A549 (cell line): ENCODE data around the gene MAN2C1. TPM values are rescaled to one million over a fixed set of nuclear protein-coding genes. Genes with fewer than 3 reads are reported as not detected.
"Not testable (repeated sequence)": the region's sequence is repeated elsewhere in the genome, so short reads cannot be mapped to it uniquely, and the experiment has no call there.

Experiments used
- ATAC-seq, 2 experiments: fragments of 200-7000 bp in 1 of 2; fragments of >200 bp in 1 of 2; cut with Nextera tagmentation in 1 of 2; cut with Tn5 transposase in 1 of 2; 3 replicates each; pipeline versions ENCODE4 v1.8.0 to v1.9.1; 2018 to 2020; ENCODE audit warnings: mild to moderate bottlenecking in 1 of 2, moderate library complexity in 1 of 2
- CTCF ChIA-PET: fragments of 300-600 bp; sonication (Branson Sonifier 250); formaldehyde crosslinking; extraction: SDS; loops from one replicate; lab custom pipeline; 2021; ENCODE audit warnings: antibody characterized with exemption, inconsistent platforms; lab: Yijun Ruan, JAX
- POLR2A ChIA-PET: fragments of 350-600 bp; formaldehyde crosslinking; extraction: SDS; loops from one replicate; lab custom pipeline; 2021; ENCODE audit warnings: antibody characterized with exemption, inconsistent platforms; lab: Yijun Ruan, JAX
- DNase-seq, 2 experiments: peaks; one replicate each; pipeline versions ENCODE4 v3.0.0 to v3.0.0-alpha.2; 2011 to 2016; ENCODE audit warnings: low read depth in 1 of 2, low spot score in 1 of 2
- FAIRE-seq: peaks from 2 replicates; lab custom pipeline; 2011; peaks lifted over from hg19 to GRCh38; lab: Jason Lieb, UNC
- H3K27ac ChIP-seq, 2 experiments: fragments of >200 bp; sonication (Bioruptor Twin); formaldehyde crosslinking; 3 replicates each; pipeline ENCODE4 v1.5.1; 2016 to 2017
- H3K4me1 ChIP-seq: fragments of >200 bp; sonication (Bioruptor Twin); formaldehyde crosslinking; 3 replicates; pipeline ENCODE4 v1.6.1; 2016
- H3K4me2 ChIP-seq: fragments of >200 bp; sonication (Bioruptor Twin); formaldehyde crosslinking; 3 replicates; pipeline ENCODE4 v1.6.1; 2016
- H3K4me3 ChIP-seq: fragments of >200 bp; sonication (Bioruptor Twin); formaldehyde crosslinking; 3 replicates; pipeline ENCODE4 v1.5.1; 2016
- H3K9me3 ChIP-seq: fragments of >200 bp; sonication (Bioruptor Twin); formaldehyde crosslinking; 3 replicates; pipeline ENCODE4 v1.6.1; 2016
- BCL3 ChIP-seq: fragments of >200 bp; sonication (Bioruptor Twin); formaldehyde crosslinking; IDR thresholded peaks from 3 replicates; pipeline ENCODE4 v1.6.1; 2016
- BHLHE40 ChIP-seq: IDR thresholded peaks from 2 replicates; pipeline ENCODE4 v1.6.1; 2012; ENCODE audit warnings: low read depth, low read length, inconsistent platforms
- CBX8 ChIP-seq: fragments of 200-600 bp; sonication (generic); IDR thresholded peaks from 2 replicates; pipeline ENCODE4 v1.6.1; 2016
- CHD2 ChIP-seq: fragments of 150-350 bp; IDR thresholded peaks from 2 replicates; pipeline ENCODE4 v1.6.1; 2014; ENCODE audit warnings: low read length; ENCODE audit not compliant: partially characterized antibody
- CHD4 ChIP-seq: fragments of 200-600 bp; sonication (generic); IDR thresholded peaks from 2 replicates; pipeline ENCODE4 v1.6.1; 2016; ENCODE audit warnings: antibody characterized with exemption, mild to moderate bottlenecking, borderline replicate concordance
- FOSL2 ChIP-seq, 2 experiments: fragments of 450-650 bp in 1 of 2; fragments of >200 bp in 1 of 2; sonication (Bioruptor Twin) in 1 of 2; formaldehyde crosslinking; IDR thresholded peaks; 2 replicates each; pipeline versions ENCODE4 v1.5.0 to v1.6.1; 2016 to 2020; ENCODE audit warnings: mild to moderate bottlenecking in 1 of 2, moderate library complexity in 1 of 2
- GATA3 ChIP-seq: IDR thresholded peaks from 2 replicates; pipeline ENCODE4 v1.6.1; 2012; ENCODE audit warnings: borderline replicate concordance
- HEYL ChIP-seq: fragments of 250-450 bp; sonication (Bioruptor Pico); IDR thresholded peaks from 2 replicates; pipeline ENCODE4 v1.8.0; 2021; ENCODE audit warnings: mild to moderate bottlenecking, moderate library complexity
- HOXA7 ChIP-seq: fragments of 250-450 bp; sonication (Bioruptor Pico); IDR thresholded peaks from 2 replicates; pipeline ENCODE4 v1.5.0; 2020; ENCODE audit warnings: mild to moderate bottlenecking, moderate library complexity
- KDM1A ChIP-seq: fragments of 200-600 bp; sonication (generic); IDR thresholded peaks from 2 replicates; pipeline ENCODE4 v1.6.1; 2016; ENCODE audit warnings: low read depth, mild to moderate bottlenecking
- MAFK ChIP-seq: fragments of 450-650 bp; IDR thresholded peaks from 2 replicates; pipeline ENCODE4 v1.6.1; 2014; ENCODE audit not compliant: partially characterized antibody
- MYC ChIP-seq: IDR thresholded peaks from 2 replicates; pipeline ENCODE4 v1.6.1; 2012; ENCODE audit warnings: mild to moderate bottlenecking, inconsistent platforms, low read length, improper control_type of control experiment, borderline replicate concordance
- NR3C1 ChIP-seq: fragments of >200 bp; sonication (Bioruptor Twin); formaldehyde crosslinking; IDR thresholded peaks from 3 replicates; pipeline ENCODE4 v1.6.1; 2017
- PBX3 ChIP-seq: IDR thresholded peaks from 2 replicates; pipeline ENCODE4 v1.6.1; 2012
- PHF8 ChIP-seq: fragments of 200-600 bp; sonication (generic); IDR thresholded peaks from 2 replicates; pipeline ENCODE4 v1.6.1; 2016; ENCODE audit warnings: low read depth, mild to moderate bottlenecking, antibody characterized with exemption, moderate library complexity, borderline replicate concordance
- RNF2 ChIP-seq: fragments of 200-600 bp; sonication (generic); IDR thresholded peaks from 2 replicates; pipeline ENCODE4 v1.6.1; 2016; ENCODE audit warnings: low read depth, mild to moderate bottlenecking, antibody characterized with exemption, moderate library complexity, borderline replicate concordance
- SMC3 ChIP-seq: fragments of >200 bp; sonication (Bioruptor Twin); formaldehyde crosslinking; IDR thresholded peaks from 3 replicates; pipeline ENCODE4 v1.6.1; 2018; ENCODE audit warnings: inconsistent platforms
- TFCP2L1 ChIP-seq: fragments of 250-450 bp; sonication (Bioruptor Pico); IDR thresholded peaks from 2 replicates; pipeline ENCODE4 v1.5.0; 2021; ENCODE audit warnings: mild to moderate bottlenecking
- ZFP36 ChIP-seq: fragments of 450-650 bp; IDR thresholded peaks from 2 replicates; pipeline ENCODE4 v1.6.1; 2014; ENCODE audit warnings: borderline replicate concordance; ENCODE audit not compliant: partially characterized antibody
- WGBS: methylation state at CpG from one replicate; pipeline ENCODE4 v1.1.6; 2017; ENCODE audit errors: missing lambda C conversion rate; 5-methylcytosine and 5-hydroxymethylcytosine counted together
- polyA plus RNA-seq, 4 experiments: library from polyadenylated mRNA; depleted of rRNA in 3 of 4; stranded (reverse); fragments of >200 nt; fragmentation: RNase III in 1 of 4; extraction: RNeasy Plus Mini Kit Qiagen cat#74134 plus additional on column Dnase treatment in 1 of 4; gene quantifications; 2 replicates in 3 of 4; 3 replicates in 1 of 4; pipeline ENCODE4 v1.2.3, GENCODE V29; 2011 to 2017
- TF ChIP-seq, protein P1 (sequence below): fragments of 450-650 bp; IDR thresholded peaks from 2 replicates; pipeline ENCODE4 v1.6.1; 2014; ENCODE audit warnings: antibody characterized with exemption

The MAN2C1 gene
- polyA plus RNA-seq, 2 of the 4 experiments (the other 2 are of a cell fraction), result 47.7 to 117 TPM

DNA sequence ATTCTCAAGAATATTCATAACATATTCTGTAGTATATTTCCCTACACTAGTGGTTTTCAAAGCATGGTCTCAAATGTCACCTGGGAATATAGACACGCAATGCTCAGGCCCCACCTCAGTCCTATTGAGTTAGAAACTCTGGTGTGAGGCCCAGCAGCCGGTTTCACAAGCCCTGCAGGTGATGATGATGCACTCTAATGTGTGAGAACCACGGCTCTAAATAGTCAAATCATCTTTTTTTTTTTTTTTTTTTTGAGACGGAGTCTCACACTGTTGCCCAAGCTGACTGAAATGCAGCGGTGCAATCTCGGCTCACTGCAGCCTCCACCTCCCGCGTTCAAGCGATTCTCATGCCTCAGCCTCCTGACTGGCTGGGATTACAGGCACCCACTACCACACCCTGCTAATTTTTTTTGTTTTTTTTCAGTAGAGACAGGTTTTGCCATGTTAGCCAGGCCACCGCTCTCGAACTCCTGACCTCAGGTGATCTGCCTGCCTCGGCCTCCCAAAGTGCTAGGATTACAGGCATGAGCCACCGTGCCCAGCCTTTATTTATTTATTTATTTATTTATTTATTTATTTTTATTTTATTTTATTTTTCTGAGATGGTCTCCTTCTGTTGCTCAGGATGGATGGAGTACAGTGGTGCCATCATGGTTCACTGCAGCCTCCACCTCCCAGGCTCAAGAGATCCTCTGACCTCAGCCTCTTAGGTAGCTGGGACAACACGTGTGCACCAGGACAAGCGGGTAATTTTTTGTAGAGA lies 34.6 kb downstream of the MAN2C1 start:
- H3K9me3 ChIP-seq, H3K27ac ChIP-seq, H3K4me3 ChIP-seq, DNase-seq, POLR2A ChIA-PET, H3K4me2 ChIP-seq, FAIRE-seq, ATAC-seq: not testable (repeated sequence)
- CTCF ChIA-PET, result interaction anchor here (2.0 kb wide), 1 partner anchor 34 kb away, joined by 10 read pairs; the partner anchor contains the start of gene MAN2C1
- H3K4me1 ChIP-seq, result peaks cover 11% of the 10 kb centered on the region; the same call in 2 of the 3 replicates
- WGBS, result 85% methylated on average over 15 of the region's 15 CpGs

DNA sequence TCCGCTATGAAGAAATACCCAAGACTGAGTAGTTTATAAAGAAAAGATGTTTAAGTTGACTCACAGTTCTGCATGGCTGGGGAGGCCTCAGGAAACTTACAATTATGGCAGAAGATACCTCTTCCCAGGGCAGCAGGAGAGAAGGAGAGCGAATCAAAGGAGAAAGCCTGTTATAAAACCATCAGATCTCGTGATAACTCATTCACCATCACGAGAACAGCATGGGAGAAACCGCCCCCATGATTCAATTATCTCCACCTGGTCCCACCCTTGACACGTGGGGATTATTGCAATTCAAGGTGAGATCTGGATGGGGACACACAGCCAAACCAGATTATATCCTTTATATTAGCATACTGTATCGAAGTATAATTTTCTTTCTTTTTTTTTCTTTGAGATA lies 36.3 kb downstream of the MAN2C1 start:
- peak; percentile 46 for TF ChIP-seq CHD2
- H3K4me3 ChIP-seq, H3K27ac ChIP-seq, ATAC-seq, DNase-seq, H3K4me2 ChIP-seq, POLR2A ChIA-PET, H3K9me3 ChIP-seq, FAIRE-seq: not testable (repeated sequence)
- peaks cover 10% of the 10 kb centered on the region; the same call in 2 of the 3 replicates for H3K4me1 ChIP-seq
- WGBS, result 41% methylated on average over 7 of the region's 7 CpGs
- CTCF ChIA-PET, result interaction anchor here (0.6 kb wide), 1 partner anchor 35 kb away, joined by 3 read pairs; no protein-coding TSS in a partner anchor

GRCh38 chr15:75329571-75329970 lies 38.8 kb downstream of the MAN2C1 start:
- ChIA-PET POLR2A (interaction anchor here (0.5 kb wide), 1 partner anchor 219 kb away, joined by 3 read pairs; no protein-coding TSS in a partner anchor), CTCF (interaction anchor here (0.6 to 2.6 kb wide), 4 partner anchors 8 to 38 kb away, joined by 3 to 10 read pairs (median 6); no protein-coding TSS in a partner anchor)
- FAIRE-seq (no peak), DNase-seq (no peak), ATAC-seq (peak; percentile 72 to 76; a peak in 5 of 6 replicates)
- no peak overlapping the region for H3K27ac ChIP-seq
- H3K4me3 ChIP-seq, result no peak overlapping the region
- H3K4me2 ChIP-seq, result no peak overlapping the region
- H3K9me3 ChIP-seq, result no peaks in the 10 kb centered on the region
- WGBS, result 94% methylated on average over 2 of the region's 2 CpGs
- TF ChIP-seq GATA3 (no peak), HOXA7 (CRISPR knock-in tag) (no peak), BCL3 (no peak), HEYL (CRISPR knock-in tag) (no peak), PHF8 (no peak), CHD4 (no peak), SMC3 (no peak), BHLHE40 (no peak), RNF2 (no peak), ZFP36 (no peak), NR3C1 (no peak), MYC (no peak), PBX3 (no peak), FOSL2 (IDR thresholded peaks at IDR 0.05) (no peak), FOSL2 (CRISPR knock-in tag; IDR thresholded peaks at IDR 0.05) (no peak), CBX8 (no peak), TFCP2L1 (no peak), KDM1A (no peak), MAFK (no peak)
- TF ChIP-seq, protein P1, sequence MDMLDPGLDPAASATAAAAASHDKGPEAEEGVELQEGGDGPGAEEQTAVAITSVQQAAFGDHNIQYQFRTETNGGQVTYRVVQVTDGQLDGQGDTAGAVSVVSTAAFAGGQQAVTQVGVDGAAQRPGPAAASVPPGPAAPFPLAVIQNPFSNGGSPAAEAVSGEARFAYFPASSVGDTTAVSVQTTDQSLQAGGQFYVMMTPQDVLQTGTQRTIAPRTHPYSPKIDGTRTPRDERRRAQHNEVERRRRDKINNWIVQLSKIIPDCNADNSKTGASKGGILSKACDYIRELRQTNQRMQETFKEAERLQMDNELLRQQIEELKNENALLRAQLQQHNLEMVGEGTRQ, result no peak
- H3K4me1 ChIP-seq, result no peaks in the 10 kb centered on the region
